ENCODE data around the gene AHRR.

DNA sequence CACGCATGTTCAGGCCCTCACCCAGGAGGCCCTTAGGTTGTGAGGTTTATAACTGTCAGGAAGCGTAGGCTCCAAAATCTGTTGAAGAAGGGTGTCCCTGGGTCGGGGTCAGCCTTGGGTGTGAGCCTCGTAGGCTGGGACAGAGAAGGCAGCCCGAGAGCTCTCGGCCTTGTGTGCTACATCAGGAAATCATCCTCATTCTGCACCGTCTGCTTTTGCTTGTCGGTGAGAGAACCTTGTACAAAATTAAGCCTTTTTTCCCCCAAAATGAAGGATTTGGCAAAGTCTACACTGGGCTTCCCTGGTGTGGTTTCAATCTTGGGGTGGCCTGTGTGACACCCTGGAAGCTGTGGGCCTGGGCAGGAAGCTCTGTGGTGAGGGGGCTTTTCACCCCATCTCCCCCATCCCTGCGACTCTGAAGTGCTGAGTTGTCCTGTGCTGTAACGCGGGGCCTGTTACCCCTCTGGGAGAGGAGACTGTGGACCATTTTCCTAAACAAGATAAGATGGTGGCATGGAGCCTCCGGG lies 55.3 kb downstream of the AHRR start:
- TF ChIP-seq, protein P1, sequence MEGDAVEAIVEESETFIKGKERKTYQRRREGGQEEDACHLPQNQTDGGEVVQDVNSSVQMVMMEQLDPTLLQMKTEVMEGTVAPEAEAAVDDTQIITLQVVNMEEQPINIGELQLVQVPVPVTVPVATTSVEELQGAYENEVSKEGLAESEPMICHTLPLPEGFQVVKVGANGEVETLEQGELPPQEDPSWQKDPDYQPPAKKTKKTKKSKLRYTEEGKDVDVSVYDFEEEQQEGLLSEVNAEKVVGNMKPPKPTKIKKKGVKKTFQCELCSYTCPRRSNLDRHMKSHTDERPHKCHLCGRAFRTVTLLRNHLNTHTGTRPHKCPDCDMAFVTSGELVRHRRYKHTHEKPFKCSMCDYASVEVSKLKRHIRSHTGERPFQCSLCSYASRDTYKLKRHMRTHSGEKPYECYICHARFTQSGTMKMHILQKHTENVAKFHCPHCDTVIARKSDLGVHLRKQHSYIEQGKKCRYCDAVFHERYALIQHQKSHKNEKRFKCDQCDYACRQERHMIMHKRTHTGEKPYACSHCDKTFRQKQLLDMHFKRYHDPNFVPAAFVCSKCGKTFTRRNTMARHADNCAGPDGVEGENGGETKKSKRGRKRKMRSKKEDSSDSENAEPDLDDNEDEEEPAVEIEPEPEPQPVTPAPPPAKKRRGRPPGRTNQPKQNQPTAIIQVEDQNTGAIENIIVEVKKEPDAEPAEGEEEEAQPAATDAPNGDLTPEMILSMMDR (IDR thresholded peaks at IDR 0.05; ENCODE audit: insufficient read depth, low read depth, low read length), result no peak
- TF ChIP-seq EZH2 (IDR thresholded peaks at IDR 0.05; ENCODE audit: insufficient read depth, low read length), result no peak
